Liver (tissue), 9 donors: ENCODE data around the gene RTEL1. TPM values are rescaled to one million over a fixed set of nuclear protein-coding genes. Genes with fewer than 3 reads are reported as not detected.

Experiments
- DNase-seq: peaks from one replicate; pipeline ENCODE4 v3.0.0-alpha.2; 2017; ENCODE audit warnings: low spot score
- H3K27ac ChIP-seq, 2 donors: one replicate each; pipeline ENCODE4 v1.7.0; 2013; ENCODE audit warnings: inconsistent platforms in 2 of 2, low read length in 2 of 2, control low read depth in 1 of 2, low read depth in 1 of 2, mild to moderate bottlenecking in 1 of 2
- H3K27me3 ChIP-seq, 4 donors: one replicate each; pipeline versions ENCODE4 v1.6.1 to v1.7.0; 2013; ENCODE audit warnings: low read length in 3 of 4, inconsistent platforms in 1 of 4, mild to moderate bottlenecking in 1 of 4, moderate library complexity in 1 of 4; ENCODE audit not compliant: control insufficient read depth in 4 of 4, insufficient read depth in 4 of 4
- H3K36me3 ChIP-seq, 4 donors: one replicate each; pipeline versions ENCODE4 v1.6.1 to v1.7.0; 2013; ENCODE audit warnings: low read length in 3 of 4, mild to moderate bottlenecking in 3 of 4, low read depth in 1 of 4, moderate library complexity in 1 of 4; ENCODE audit not compliant: control insufficient read depth in 4 of 4, insufficient read depth in 3 of 4
- H3K4me1 ChIP-seq, 4 donors: one replicate each; pipeline versions ENCODE4 v1.6.1 to v1.7.0; 2013; ENCODE audit warnings: low read length in 3 of 4, mild to moderate bottlenecking in 3 of 4, moderate library complexity in 1 of 4; ENCODE audit not compliant: control insufficient read depth in 4 of 4, insufficient read depth in 4 of 4
- H3K4me3 ChIP-seq, 3 donors: one replicate each; pipeline versions ENCODE4 v1.6.1 to v1.7.0; 2013; ENCODE audit warnings: low read length in 3 of 3, control low read depth in 1 of 3, low read depth in 1 of 3, mild to moderate bottlenecking in 1 of 3
- H3K9ac ChIP-seq, 2 donors: one replicate each; pipeline ENCODE4 v1.7.0; 2013; ENCODE audit warnings: low read length in 2 of 2, mild to moderate bottlenecking in 2 of 2, moderate library complexity in 2 of 2, control low read depth in 1 of 2, low read depth in 1 of 2
- H3K9me3 ChIP-seq, 4 donors: one replicate each; pipeline versions ENCODE4 v1.6.1 to v1.7.0; 2013; ENCODE audit warnings: low read length in 3 of 4; ENCODE audit not compliant: control insufficient read depth in 4 of 4
- CTCF ChIP-seq: fragments of 150-350 bp; IDR thresholded peaks from 2 replicates; pipeline ENCODE4 v1.5.1; 2017; ENCODE audit warnings: improper control_type of control experiment, low read depth, low read length; ENCODE audit not compliant: missing input control
- FOXA1 ChIP-seq: IDR thresholded peaks from 2 replicates; pipeline ENCODE4 v1.6.1; 2016; ENCODE audit warnings: antibody characterized with exemption
- HNF4A ChIP-seq, 2 donors: conservative IDR thresholded peaks; 2 replicates each; pipeline ENCODE4 v1.6.1; 2016; ENCODE audit warnings: antibody characterized with exemption in 2 of 2, mild to moderate bottlenecking in 2 of 2
- HNF4G ChIP-seq: IDR thresholded peaks from 2 replicates; pipeline ENCODE4 v1.6.1; 2016; ENCODE audit warnings: antibody characterized with exemption
- JUND ChIP-seq, 2 donors: IDR thresholded peaks; 2 replicates each; pipeline ENCODE4 v1.6.1; 2016; ENCODE audit warnings: antibody characterized with exemption in 2 of 2
- MAX ChIP-seq: IDR thresholded peaks from 2 replicates; pipeline ENCODE4 v1.6.1; 2016; ENCODE audit warnings: antibody characterized with exemption
- RAD21 ChIP-seq, 2 donors: IDR thresholded peaks; 2 replicates each; pipeline ENCODE4 v1.6.1; 2016; ENCODE audit warnings: antibody characterized with exemption in 2 of 2, mild to moderate bottlenecking in 2 of 2
- REST ChIP-seq: IDR thresholded peaks from 2 replicates; pipeline ENCODE4 v1.6.1; 2016; ENCODE audit warnings: antibody characterized with exemption, mild to moderate bottlenecking
- RXRA ChIP-seq, 2 donors: IDR thresholded peaks; 2 replicates each; pipeline ENCODE4 v1.6.1; 2017 to 2018; ENCODE audit warnings: antibody characterized with exemption in 2 of 2, mild to moderate bottlenecking in 1 of 2
- SP1 ChIP-seq: IDR thresholded peaks from 2 replicates; pipeline ENCODE4 v1.6.1; 2018; ENCODE audit warnings: antibody characterized with exemption, mild to moderate bottlenecking
- TAF1 ChIP-seq: conservative IDR thresholded peaks from 2 replicates; pipeline ENCODE4 v1.6.1; 2016; ENCODE audit warnings: antibody characterized with exemption, mild to moderate bottlenecking
- YY1 ChIP-seq: IDR thresholded peaks from 2 replicates; pipeline ENCODE4 v1.6.1; 2016; ENCODE audit warnings: antibody characterized with exemption, mild to moderate bottlenecking
- ZBTB33 ChIP-seq: IDR thresholded peaks from 2 replicates; pipeline ENCODE4 v1.6.1; 2016; ENCODE audit warnings: antibody characterized with exemption
- WGBS: extraction: QIAGEN DNeasy Blood & Tissue Kit; methylation state at CpG from one replicate; pipeline ENCODE4 v1.1.7; 2013; 5-methylcytosine and 5-hydroxymethylcytosine counted together
- polyA plus RNA-seq, 2 donors: library from polyadenylated mRNA; stranded (reverse) in 1 of 2; unstranded in 1 of 2; fragments of 200-250 nt in 1 of 2; fragments of >200 nt in 1 of 2; fragmentation: Nextera tagmentation in 1 of 2; extraction: Ambion mirVana in 1 of 2; gene quantifications; one replicate each; pipeline versions ENCODE4 v1.2.1 to v1.2.3, GENCODE V29; 2013 to 2015
- total RNA-seq, 2 donors: library from RNA; depleted of rRNA; stranded (reverse); fragments of >200 nt; gene quantifications; one replicate each; pipeline ENCODE4 v1.2.3, GENCODE V29; 2014
- donor health status: healthy.
- donor health status: healthy.
- donor health status: healthy.
- donor health status: healthy.
- donor health status: healthy.

Gene RTEL1
- total and polyA plus RNA-seq, 4 donors, result 3.7 to 16.9 (median 7.4) TPM

- TF ChIP-seq REST, result no peak
- TF ChIP-seq TAF1, result no peak
- peak; percentile 75 to 82 for TF ChIP-seq HNF4A (conservative IDR thresholded peaks at IDR 0.05)
- no peak for TF ChIP-seq RAD21 (IDR thresholded peaks at IDR 0.05)
- TF ChIP-seq MAX, result no peak
- TF ChIP-seq ZBTB33, result no peak
- TF ChIP-seq RXRA (IDR thresholded peaks at IDR 0.05), result peak; percentile 74 to 79
- no peak for TF ChIP-seq JUND (IDR thresholded peaks at IDR 0.05)
- TF ChIP-seq YY1, result peak; percentile 40
Observed at GRCh38 chr20:63737945-63738686, 80.0 kb downstream of the RTEL1 start (continued).

- WGBS, result 8% methylated on average over 26 of the region's 26 CpGs
- Histone ChIP-seq H3K9ac (peak overlapping the region; percentile 38 to 55), H3K27me3 (no peaks in the 10 kb centered on the region), H3K27ac (peak overlapping the region; percentile 59 to 76), H3K9me3 (no peaks in the 10 kb centered on the region), H3K4me3 (peak overlapping the region; percentile 69 to 91 (median 86)), H3K4me1 (peaks cover 14 to 87% (median 55%) of the 10 kb centered on the region in 4 donors), H3K36me3 (no peaks in the 10 kb centered on the region)
- TF ChIP-seq YY1 (no peak), RXRA (IDR thresholded peaks at IDR 0.05) (no peak), FOXA1 (no peak), CTCF (no peak), RAD21 (IDR thresholded peaks at IDR 0.05) (peak in 1 of 2 donors; percentile 4), MAX (no peak), HNF4G (no peak), SP1 (no peak)
- DNase-seq, result peak; percentile 53
Observed at GRCh38 chr20:63738687-63739129, 80.6 kb downstream of the RTEL1 start.
